ENCODE measurements around the gene PTPN4. TPM values are rescaled to one million over a fixed set of nuclear protein-coding genes. Genes with fewer than 3 reads are reported as not detected.

Gene PTPN4
- total RNA-seq, 2 donors from 2014 or later: 23.7 to 65.3 TPM

- Histone ChIP-seq H3K4me3 (no peak overlapping the region), H3K36me3 (no peaks in the 10 kb centered on the region), H3K9me3 (no peaks in the 10 kb centered on the region), H3K4me1 (replicated peaks) (no peaks in the 10 kb centered on the region), H3K27me3 (replicated peaks; ENCODE audit: insufficient read depth) (no peaks in the 10 kb centered on the region), H3K27ac (no peak overlapping the region)
- intact Hi-C loops (cut with DNase I): no loop called here
- no peak for TF ChIP-seq POLR2A (IDR thresholded peaks at IDR 0.05)
- TF ChIP-seq, protein P1, sequence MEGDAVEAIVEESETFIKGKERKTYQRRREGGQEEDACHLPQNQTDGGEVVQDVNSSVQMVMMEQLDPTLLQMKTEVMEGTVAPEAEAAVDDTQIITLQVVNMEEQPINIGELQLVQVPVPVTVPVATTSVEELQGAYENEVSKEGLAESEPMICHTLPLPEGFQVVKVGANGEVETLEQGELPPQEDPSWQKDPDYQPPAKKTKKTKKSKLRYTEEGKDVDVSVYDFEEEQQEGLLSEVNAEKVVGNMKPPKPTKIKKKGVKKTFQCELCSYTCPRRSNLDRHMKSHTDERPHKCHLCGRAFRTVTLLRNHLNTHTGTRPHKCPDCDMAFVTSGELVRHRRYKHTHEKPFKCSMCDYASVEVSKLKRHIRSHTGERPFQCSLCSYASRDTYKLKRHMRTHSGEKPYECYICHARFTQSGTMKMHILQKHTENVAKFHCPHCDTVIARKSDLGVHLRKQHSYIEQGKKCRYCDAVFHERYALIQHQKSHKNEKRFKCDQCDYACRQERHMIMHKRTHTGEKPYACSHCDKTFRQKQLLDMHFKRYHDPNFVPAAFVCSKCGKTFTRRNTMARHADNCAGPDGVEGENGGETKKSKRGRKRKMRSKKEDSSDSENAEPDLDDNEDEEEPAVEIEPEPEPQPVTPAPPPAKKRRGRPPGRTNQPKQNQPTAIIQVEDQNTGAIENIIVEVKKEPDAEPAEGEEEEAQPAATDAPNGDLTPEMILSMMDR (IDR thresholded peaks at IDR 0.05): no peak
- TF ChIP-seq POLR2AphosphoS5 (IDR thresholded peaks at IDR 0.05): no peak
- no peak for DNase-seq (ENCODE audit: low spot score)
- 86% methylated on average over 2 of the region's 2 CpGs for WGBS
Observed at GRCh38 chr2:119929537-119929936, 169.8 kb downstream of the PTPN4 start.

DNA sequence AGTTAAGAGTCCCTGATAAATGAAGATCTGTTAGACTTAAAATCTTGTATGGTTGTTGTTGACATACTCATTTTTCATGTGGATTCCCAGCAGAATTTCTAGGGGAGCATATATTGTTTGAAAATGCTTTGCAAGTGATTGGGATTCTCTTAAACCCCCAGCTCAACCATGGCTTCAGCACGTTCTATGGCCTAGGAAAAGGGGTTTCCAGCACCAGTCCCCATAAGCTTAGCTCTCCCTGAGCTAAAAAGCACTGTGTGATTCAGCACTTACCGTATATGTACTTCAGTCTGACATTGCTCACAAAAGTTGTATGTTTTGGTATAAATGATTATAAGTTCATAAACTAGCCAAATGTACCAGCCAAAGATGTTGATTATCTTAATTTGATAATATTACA lies 173.1 kb downstream of the PTPN4 start:
- DNase-seq (ENCODE audit: low spot score): no peak
- no peak overlapping the region for H3K4me3 ChIP-seq
- H3K9me3 ChIP-seq: no peaks in the 10 kb centered on the region
- no peaks in the 10 kb centered on the region for H3K27me3 ChIP-seq (replicated peaks; ENCODE audit: insufficient read depth)
- TF ChIP-seq, protein P1 (IDR thresholded peaks at IDR 0.05): no peak
- TF ChIP-seq POLR2AphosphoS5 (IDR thresholded peaks at IDR 0.05) (no peak), POLR2A (IDR thresholded peaks at IDR 0.05) (no peak)
- no peaks in the 10 kb centered on the region for H3K4me1 ChIP-seq (replicated peaks)
- intact Hi-C loops (cut with DNase I): no loop called here
- no peaks in the 10 kb centered on the region for H3K36me3 ChIP-seq
- H3K27ac ChIP-seq: no peak overlapping the region
- WGBS: 99% methylated on average over 2 of the region's 2 CpGs

GRCh38 chr2:119934319-119934718 lies 174.6 kb downstream of the PTPN4 start:
- H3K27me3 ChIP-seq (replicated peaks; ENCODE audit: insufficient read depth): no peaks in the 10 kb centered on the region
- no peaks in the 10 kb centered on the region for H3K36me3 ChIP-seq
- H3K4me1 ChIP-seq (replicated peaks): no peaks in the 10 kb centered on the region
- DNase-seq (ENCODE audit: low spot score): no peak
- H3K9me3 ChIP-seq: no peaks in the 10 kb centered on the region
- no peak for TF ChIP-seq POLR2AphosphoS5 (IDR thresholded peaks at IDR 0.05)
- no peak for TF ChIP-seq POLR2A (IDR thresholded peaks at IDR 0.05)
- TF ChIP-seq, protein P1 (IDR thresholded peaks at IDR 0.05): no peak
- H3K4me3 ChIP-seq: no peak overlapping the region
- H3K27ac ChIP-seq: no peak overlapping the region
- intact Hi-C loops (cut with DNase I): no loop called here

DNA sequence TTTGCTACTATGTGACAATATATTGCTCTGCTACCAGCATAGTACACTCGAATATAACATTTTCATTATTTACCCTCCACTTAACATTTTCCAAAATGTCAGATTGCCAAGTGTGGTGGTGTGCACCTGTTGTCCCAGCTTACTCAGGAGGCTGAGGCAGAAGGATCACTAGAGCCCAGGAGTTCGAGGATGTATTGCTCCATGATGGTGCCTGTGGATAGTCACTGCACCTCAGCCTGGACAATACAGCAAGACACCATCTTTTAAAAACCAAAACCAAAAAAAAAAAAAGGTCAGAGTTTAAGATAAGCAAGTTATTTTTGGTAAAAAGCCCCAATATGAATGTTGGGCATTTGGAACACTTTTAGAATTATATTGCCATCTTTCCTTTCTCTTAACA lies 178.0 kb downstream of the PTPN4 start:
- no peak overlapping the region for H3K4me3 ChIP-seq
- no peak for DNase-seq (ENCODE audit: low spot score)
- H3K4me1 ChIP-seq (replicated peaks): no peaks in the 10 kb centered on the region
- H3K27ac ChIP-seq: no peak overlapping the region
- no peaks in the 10 kb centered on the region for H3K27me3 ChIP-seq (replicated peaks; ENCODE audit: insufficient read depth)
- TF ChIP-seq, protein P1 (IDR thresholded peaks at IDR 0.05): no peak
- TF ChIP-seq POLR2A (IDR thresholded peaks at IDR 0.05) (no peak), POLR2AphosphoS5 (IDR thresholded peaks at IDR 0.05) (no peak)
- 91% methylated on average over 2 of the region's 2 CpGs for WGBS
- intact Hi-C loops (cut with DNase I): no loop called here
- H3K36me3 ChIP-seq: no peaks in the 10 kb centered on the region
- H3K9me3 ChIP-seq: no peaks in the 10 kb centered on the region

- intact Hi-C loops (cut with DNase I): loop anchor here (10.0 kb wide), 1 partner anchor 185 kb away; the partner anchor contains the start of gene PTPN4
- H3K9me3 ChIP-seq: no peaks in the 10 kb centered on the region
- TF ChIP-seq POLR2AphosphoS5 (IDR thresholded peaks at IDR 0.05) (no peak), POLR2A (IDR thresholded peaks at IDR 0.05) (no peak)
- TF ChIP-seq, protein P1 (IDR thresholded peaks at IDR 0.05): no peak
- WGBS: 83% methylated on average over 3 of the region's 3 CpGs
- H3K4me3 ChIP-seq: no peak overlapping the region
- no peaks in the 10 kb centered on the region for H3K36me3 ChIP-seq
- H3K4me1 ChIP-seq (replicated peaks): no peaks in the 10 kb centered on the region
- DNase-seq (ENCODE audit: low spot score): no peak
- H3K27me3 ChIP-seq (replicated peaks; ENCODE audit: insufficient read depth): no peaks in the 10 kb centered on the region
- H3K27ac ChIP-seq: no peak overlapping the region
Observed at GRCh38 chr2:119939915-119940314, 180.2 kb downstream of the PTPN4 start.
